Epithelial cell of proximal tubule (primary cell): ENCODE measurements around the gene TENM4. TPM values are rescaled to one million over a fixed set of nuclear protein-coding genes. Genes with fewer than 3 reads are reported as not detected.

Source experiments
- DNase-seq: peaks from one replicate; pipeline ENCODE4 v3.0.0-alpha.2; 2011; ENCODE audit warnings: low read depth
- H3K4me3 ChIP-seq: 2 replicates; pipeline ENCODE4 v1.5.1; 2011; ENCODE audit warnings: low read depth, mild to moderate bottlenecking, low read length
- CTCF ChIP-seq: conservative IDR thresholded peaks from 2 replicates; pipeline ENCODE4 v1.5.1; 2012; ENCODE audit warnings: low read depth, mild to moderate bottlenecking, low read length
- total RNA-seq: library from RNA; depleted of rRNA; stranded (reverse); fragments of >200 nt; gene quantifications from 2 replicates; pipeline ENCODE4 v1.2.3, GENCODE V29; 2015

Gene TENM4
- total RNA-seq, 1 donor from 2014 or later: 22.2 TPM

GRCh38 chr11:78715639-78716311, 725.1 kb downstream of the TENM4 start:
- DNase-seq: peak; percentile 66

GRCh38 chr11:78714539-78714938, 726.3 kb downstream of the TENM4 start:
- H3K4me3 ChIP-seq: no peak overlapping the region
- TF ChIP-seq CTCF: no peak
- DNase-seq: no peak

More at GRCh38 chr11:78715639-78716311, 725.1 kb downstream of the TENM4 start:
- H3K4me3 ChIP-seq: no peak overlapping the region
- peak; percentile 86 for TF ChIP-seq CTCF

GRCh38 chr11:78711735-78712134, 729.1 kb downstream of the TENM4 start:
- no peak for DNase-seq
- H3K4me3 ChIP-seq: no peak overlapping the region
- no peak for TF ChIP-seq CTCF

DNA sequence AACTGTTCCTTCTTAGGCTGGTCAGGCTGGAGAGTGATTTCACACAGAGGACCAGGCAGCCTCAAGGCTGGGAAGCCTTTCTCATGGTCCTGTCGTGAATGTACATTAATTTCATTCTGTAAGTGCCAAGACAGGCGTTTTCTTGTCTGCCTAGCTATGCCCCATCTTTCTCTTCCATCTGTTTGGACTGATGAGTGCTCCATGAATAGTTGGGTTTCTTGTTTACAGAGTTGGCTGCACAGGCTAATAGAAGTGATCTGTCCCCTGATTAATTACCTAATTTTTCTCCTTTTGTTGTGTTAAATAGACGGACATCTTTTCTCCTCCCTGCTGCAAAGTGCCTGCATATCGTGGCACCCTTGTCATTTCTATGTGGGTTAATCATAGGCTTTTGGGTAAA, 730.4 kb downstream of the TENM4 start:
- no peak overlapping the region for H3K4me3 ChIP-seq
- no peak for TF ChIP-seq CTCF
- DNase-seq: no peak

DNA sequence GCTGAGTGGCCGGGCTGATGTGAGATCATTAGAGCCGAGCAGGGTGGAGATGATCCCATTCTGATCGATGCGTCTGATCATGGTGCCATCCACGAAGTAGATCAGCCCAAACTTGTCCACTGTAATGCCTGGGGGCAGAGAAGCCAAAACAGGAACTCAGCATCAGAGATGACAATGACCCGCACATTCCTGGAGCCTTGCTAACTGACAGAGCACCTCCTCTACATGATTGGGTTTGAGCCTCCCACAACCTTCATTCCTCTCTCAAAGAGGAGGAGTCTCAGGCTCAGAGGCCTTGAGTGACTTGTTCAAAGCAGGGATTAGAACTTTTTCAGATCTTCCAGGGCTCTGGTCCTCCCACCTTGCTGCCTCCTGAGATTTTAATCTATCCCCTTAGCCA, 732.4 kb downstream of the TENM4 start:
- no peak for DNase-seq
- no peak for TF ChIP-seq CTCF
- H3K4me3 ChIP-seq: no peak overlapping the region

DNA sequence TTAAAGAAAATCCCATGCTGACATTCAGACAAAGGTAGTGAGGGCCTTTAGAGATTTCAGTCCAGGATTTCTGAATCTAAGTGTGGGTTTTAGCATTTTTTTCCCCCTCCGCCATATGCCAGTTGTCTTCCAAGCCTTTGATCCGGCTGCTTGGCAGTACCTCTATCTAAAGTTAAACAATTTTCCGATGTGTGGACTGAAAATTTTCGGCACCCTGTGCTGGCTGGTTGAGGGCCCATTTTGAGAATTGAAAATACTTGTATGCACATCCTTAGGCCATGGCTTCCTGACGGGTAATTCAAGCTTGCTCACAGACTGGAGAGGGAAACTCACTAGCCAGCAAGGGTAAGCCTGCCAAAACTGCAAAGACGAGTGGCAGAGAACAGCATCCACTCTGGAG, 734.3 kb downstream of the TENM4 start:
- no peak for DNase-seq
- no peak for TF ChIP-seq CTCF
- no peak overlapping the region for H3K4me3 ChIP-seq

GRCh38 chr11:78704811-78705210, 736.0 kb downstream of the TENM4 start:
- no peak for DNase-seq
- H3K4me3 ChIP-seq: no peak overlapping the region
- TF ChIP-seq CTCF: no peak
